ENCODE data around the gene DNMT1.
"Not testable (repeated sequence)": the region's sequence is repeated elsewhere in the genome, so short reads cannot be mapped to it uniquely, and the experiment has no call there.

Gene DNMT1

DNA sequence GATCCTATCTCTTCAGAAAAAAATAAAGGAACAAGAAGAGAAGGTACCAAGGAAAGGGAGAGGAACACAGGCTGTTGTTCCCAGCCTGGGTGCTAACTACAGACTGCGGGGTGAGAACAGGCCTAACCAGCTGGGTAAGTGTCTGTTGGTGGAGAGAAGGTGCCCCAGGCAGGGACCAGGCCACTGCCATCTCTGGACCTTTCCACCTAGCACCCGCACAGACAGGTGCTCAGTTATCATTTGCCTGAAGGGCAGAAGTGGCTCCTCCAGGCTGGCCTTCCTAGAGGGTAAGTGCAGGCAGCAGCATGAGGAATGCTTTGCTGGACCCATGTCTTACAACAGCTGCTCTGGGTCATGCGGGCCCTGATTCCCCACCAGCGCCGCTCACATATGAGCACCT is 10.1 kb downstream of the DNMT1 start:
- in situ Hi-C loops (cut with MboI; ENCODE audit: low pct_unique_long_range_greater_than_20kb, low sequenced_read_pairs, unreplicated experiment) = no loop called here
- DNase-seq (ENCODE audit: low spot score) = no peak

DNA sequence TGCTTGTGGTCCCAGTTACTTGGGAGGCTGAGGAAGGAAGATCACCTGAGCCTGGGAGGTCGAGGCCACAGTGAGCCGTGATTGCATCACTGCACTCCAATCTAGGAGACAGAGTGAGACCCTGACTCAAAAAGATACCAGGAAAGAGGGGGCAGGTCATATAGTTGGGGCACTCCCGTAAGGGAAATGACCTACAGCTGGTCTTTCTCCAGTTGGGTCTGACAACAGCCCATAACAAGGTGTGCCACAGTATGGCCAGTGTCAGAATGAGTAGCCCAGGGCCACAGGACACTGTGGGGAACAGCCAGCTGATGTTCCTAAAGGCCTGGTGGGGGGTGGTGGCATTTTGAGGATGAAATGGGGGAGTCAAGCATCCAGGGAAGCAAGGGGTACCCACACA is 10.8 kb downstream of the DNMT1 start:
- DNase-seq (ENCODE audit: low spot score) = no peak
- in situ Hi-C loops (cut with MboI; ENCODE audit: low pct_unique_long_range_greater_than_20kb, low sequenced_read_pairs, unreplicated experiment) = no loop called here
- TF ChIP-seq, protein P1, sequence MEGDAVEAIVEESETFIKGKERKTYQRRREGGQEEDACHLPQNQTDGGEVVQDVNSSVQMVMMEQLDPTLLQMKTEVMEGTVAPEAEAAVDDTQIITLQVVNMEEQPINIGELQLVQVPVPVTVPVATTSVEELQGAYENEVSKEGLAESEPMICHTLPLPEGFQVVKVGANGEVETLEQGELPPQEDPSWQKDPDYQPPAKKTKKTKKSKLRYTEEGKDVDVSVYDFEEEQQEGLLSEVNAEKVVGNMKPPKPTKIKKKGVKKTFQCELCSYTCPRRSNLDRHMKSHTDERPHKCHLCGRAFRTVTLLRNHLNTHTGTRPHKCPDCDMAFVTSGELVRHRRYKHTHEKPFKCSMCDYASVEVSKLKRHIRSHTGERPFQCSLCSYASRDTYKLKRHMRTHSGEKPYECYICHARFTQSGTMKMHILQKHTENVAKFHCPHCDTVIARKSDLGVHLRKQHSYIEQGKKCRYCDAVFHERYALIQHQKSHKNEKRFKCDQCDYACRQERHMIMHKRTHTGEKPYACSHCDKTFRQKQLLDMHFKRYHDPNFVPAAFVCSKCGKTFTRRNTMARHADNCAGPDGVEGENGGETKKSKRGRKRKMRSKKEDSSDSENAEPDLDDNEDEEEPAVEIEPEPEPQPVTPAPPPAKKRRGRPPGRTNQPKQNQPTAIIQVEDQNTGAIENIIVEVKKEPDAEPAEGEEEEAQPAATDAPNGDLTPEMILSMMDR (IDR thresholded peaks at IDR 0.05; ENCODE audit: extremely low read depth, insufficient read depth, missing control alignments) = no peak

More for the DNA sequence above, 10.1 kb downstream of the DNMT1 start:
- TF ChIP-seq, protein P1 (IDR thresholded peaks at IDR 0.05; ENCODE audit: extremely low read depth, insufficient read depth, missing control alignments) = no peak

DNA sequence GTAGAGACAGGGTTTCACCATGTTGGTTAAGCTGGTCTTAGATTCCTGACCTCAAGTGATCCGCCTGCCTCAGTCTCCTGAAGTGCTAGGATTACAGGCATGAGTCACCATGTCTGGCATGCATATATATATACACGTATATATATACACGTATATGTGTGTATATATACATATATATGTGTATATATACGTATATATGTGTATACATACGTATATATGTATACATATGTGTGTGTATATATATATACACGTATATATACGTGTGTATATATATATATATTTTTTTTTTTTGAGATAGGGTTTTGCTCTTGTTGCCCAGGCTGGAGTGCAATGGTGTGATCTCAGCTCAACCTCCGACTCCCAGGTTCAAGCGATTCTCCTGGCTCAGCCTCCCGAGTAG is 11.9 kb downstream of the DNMT1 start:
- no peak for DNase-seq (ENCODE audit: low spot score)
- TF ChIP-seq, protein P1 (IDR thresholded peaks at IDR 0.05; ENCODE audit: extremely low read depth, insufficient read depth, missing control alignments) = no peak
- in situ Hi-C loops (cut with MboI; ENCODE audit: low pct_unique_long_range_greater_than_20kb, low sequenced_read_pairs, unreplicated experiment) = no loop called here

DNA sequence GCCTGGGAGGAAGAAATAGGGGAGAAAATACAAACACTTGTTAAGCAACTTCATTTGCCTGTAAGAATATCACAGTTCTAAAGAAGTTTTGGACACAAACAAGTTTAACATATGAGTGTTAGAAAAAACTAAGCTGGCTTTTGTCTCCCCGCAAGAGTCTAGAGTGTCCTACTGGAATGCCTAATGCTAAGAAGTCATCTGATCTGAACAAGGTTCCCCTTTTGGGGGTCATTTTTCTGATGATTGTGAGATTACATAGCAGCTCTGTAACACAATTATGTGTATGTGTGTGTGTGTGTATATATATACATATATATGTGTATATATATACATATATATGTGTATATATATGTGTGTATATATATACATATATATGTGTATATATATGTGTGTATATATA is 12.7 kb downstream of the DNMT1 start:
- in situ Hi-C loops (cut with MboI; ENCODE audit: low pct_unique_long_range_greater_than_20kb, low sequenced_read_pairs, unreplicated experiment) = no loop called here

DNA sequence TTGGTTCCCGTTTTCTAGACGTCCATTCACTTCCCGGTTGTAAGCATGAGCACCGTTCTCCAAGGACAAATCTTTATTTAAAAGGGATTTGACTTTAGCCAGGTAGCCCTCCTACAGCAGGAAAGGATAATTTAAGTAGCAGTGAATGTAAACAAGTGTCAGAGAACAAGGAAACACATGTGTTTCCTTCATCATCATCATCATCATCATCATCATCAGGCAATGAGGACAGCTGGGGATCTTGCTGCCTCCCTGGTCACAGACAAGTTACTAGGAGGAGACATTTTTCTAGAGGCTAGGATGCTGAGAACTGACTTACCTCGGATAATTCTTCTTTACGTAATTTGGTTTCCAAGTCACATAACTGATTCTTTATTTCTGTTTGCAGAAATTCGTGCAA is 14.3 kb downstream of the DNMT1 start:
- TF ChIP-seq, protein P1 (IDR thresholded peaks at IDR 0.05; ENCODE audit: extremely low read depth, insufficient read depth, missing control alignments) = no peak
- in situ Hi-C loops (cut with MboI; ENCODE audit: low pct_unique_long_range_greater_than_20kb, low sequenced_read_pairs, unreplicated experiment) = no loop called here
- no peak for DNase-seq (ENCODE audit: low spot score)

More for the DNA sequence above, 12.7 kb downstream of the DNMT1 start:
- no peak for DNase-seq (ENCODE audit: low spot score)
- TF ChIP-seq, protein P1 (IDR thresholded peaks at IDR 0.05; ENCODE audit: extremely low read depth, insufficient read depth, missing control alignments) = no peak

DNA sequence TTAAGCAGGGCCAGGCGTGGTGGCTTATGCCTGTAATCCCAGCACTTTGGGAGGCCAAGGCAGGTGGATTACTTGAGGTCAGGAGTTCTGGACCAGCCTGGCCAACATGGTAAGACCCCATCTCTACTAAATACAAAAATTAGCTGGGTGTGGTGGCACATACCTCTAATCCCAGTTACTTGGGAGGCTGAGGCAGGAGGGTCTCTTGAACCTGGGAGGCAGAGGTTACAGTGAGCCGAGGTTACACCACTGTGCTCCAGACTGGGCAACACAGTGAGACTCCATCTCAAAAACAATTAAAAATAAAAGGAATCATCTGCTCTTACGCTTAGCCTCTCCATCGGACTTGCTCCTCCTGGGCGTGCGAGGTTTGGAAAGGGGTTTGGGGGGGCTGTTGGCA is 14.7 kb downstream of the DNMT1 start:
- in situ Hi-C loops (cut with MboI; ENCODE audit: low pct_unique_long_range_greater_than_20kb, low sequenced_read_pairs, unreplicated experiment); DNase-seq (ENCODE audit: low spot score): not testable (repeated sequence)

DNA sequence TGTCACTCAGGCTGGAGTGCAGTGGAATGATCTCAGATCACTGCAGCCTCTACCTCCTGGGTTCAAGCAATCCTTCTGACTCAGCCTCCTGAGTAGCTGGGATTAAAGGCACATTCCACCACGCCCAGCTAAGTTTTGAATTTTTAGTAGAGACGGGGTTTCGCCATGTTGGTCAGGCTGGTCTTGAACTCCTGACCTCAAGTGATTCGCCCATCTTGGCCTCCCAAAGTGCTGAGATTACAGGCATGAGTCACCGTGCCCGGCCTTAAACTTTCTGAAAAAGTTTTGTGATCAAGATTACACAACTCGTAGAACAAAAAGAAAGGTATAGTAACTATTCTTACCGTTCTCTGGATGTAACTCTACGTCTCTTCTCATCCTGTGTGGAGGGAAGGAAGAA is 21.2 kb downstream of the DNMT1 start:
- in situ Hi-C loops (cut with MboI; ENCODE audit: low pct_unique_long_range_greater_than_20kb, low sequenced_read_pairs, unreplicated experiment) = no loop called here

More for the DNA sequence above, 21.2 kb downstream of the DNMT1 start:
- no peak for DNase-seq (ENCODE audit: low spot score)
- TF ChIP-seq, protein P1 (IDR thresholded peaks at IDR 0.05; ENCODE audit: extremely low read depth, insufficient read depth, missing control alignments) = no peak

All from GM13977 (cell line).